Loucy (cell line): ENCODE measurements around the gene RASSF7.

Experiments used
- EZH2phosphoT487 ChIP-seq: fragments of 200-600 bp; IDR thresholded peaks from 2 replicates; pipeline ENCODE4 v1.6.1; 2018; ENCODE audit warnings: antibody characterized with exemption, mild to moderate bottlenecking, moderate library complexity, borderline replicate concordance
- TF ChIP-seq, protein P1 (sequence below): fragments of 200-600 bp; sonication (generic); conservative IDR thresholded peaks from 2 replicates; pipeline ENCODE4 v1.5.1; 2014; ENCODE audit warnings: mild to moderate bottlenecking, antibody characterized with exemption, low read length

DNA sequence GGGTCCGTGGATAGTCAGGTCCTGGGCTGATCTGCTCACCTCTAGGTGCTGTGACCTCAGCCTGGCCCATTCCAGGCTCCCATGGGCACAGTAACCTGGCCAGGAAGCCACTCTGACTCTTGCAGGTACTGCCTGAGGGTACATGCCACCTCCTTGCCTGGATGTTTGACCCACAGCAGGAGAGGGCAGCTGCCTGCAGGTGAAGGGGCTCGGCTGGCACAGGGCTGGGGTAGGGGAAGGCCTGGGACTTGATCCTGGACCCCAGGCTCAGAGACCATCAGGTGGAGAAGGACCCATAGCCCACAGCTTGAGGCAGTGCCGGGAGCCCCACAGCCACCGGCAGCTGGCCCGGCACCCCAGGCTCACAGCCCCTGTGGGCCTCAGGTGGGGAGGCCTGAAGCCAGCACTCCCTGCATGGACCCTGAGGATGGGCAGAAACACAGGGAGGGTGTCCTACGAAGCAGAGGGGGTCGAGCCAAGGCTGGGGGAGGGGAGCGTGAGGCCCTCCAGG, 20.7 kb upstream of the RASSF7 start:
- TF ChIP-seq, protein P1, sequence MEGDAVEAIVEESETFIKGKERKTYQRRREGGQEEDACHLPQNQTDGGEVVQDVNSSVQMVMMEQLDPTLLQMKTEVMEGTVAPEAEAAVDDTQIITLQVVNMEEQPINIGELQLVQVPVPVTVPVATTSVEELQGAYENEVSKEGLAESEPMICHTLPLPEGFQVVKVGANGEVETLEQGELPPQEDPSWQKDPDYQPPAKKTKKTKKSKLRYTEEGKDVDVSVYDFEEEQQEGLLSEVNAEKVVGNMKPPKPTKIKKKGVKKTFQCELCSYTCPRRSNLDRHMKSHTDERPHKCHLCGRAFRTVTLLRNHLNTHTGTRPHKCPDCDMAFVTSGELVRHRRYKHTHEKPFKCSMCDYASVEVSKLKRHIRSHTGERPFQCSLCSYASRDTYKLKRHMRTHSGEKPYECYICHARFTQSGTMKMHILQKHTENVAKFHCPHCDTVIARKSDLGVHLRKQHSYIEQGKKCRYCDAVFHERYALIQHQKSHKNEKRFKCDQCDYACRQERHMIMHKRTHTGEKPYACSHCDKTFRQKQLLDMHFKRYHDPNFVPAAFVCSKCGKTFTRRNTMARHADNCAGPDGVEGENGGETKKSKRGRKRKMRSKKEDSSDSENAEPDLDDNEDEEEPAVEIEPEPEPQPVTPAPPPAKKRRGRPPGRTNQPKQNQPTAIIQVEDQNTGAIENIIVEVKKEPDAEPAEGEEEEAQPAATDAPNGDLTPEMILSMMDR, result no peak
- no peak for TF ChIP-seq EZH2phosphoT487
